A549 (cell line): ENCODE results near the gene PTPRD.

Experiments
- CHD2 ChIP-seq: fragments of 150-350 bp; IDR thresholded peaks from 2 replicates; pipeline ENCODE4 v1.6.1; 2014; ENCODE audit warnings: low read length; ENCODE audit not compliant: partially characterized antibody
- CTCF ChIP-seq: fragments of >200 bp; sonication (Bioruptor Twin); formaldehyde crosslinking; IDR thresholded peaks from 3 replicates; pipeline ENCODE4 v1.5.1; 2016
- EP300 ChIP-seq, 2 experiments: fragments of >200 bp; sonication (Bioruptor Twin); formaldehyde crosslinking; IDR thresholded peaks; 2 replicates in 1 of 2; 3 replicates in 1 of 2; pipeline ENCODE4 v1.6.1; 2016 to 2017
- MAFK ChIP-seq: fragments of 450-650 bp; IDR thresholded peaks from 2 replicates; pipeline ENCODE4 v1.6.1; 2014; ENCODE audit not compliant: partially characterized antibody
- MAZ ChIP-seq: fragments of 150-350 bp; IDR thresholded peaks from 2 replicates; pipeline ENCODE4 v1.6.1; 2014; ENCODE audit warnings: antibody characterized with exemption, low read depth, low read length, borderline replicate concordance
- POLR2A ChIP-seq: IDR thresholded peaks from 2 replicates; pipeline ENCODE4 v1.6.1; 2012; ENCODE audit warnings: mild to moderate bottlenecking, low read length
- RFX5 ChIP-seq: fragments of 450-650 bp; IDR thresholded peaks from 2 replicates; pipeline ENCODE4 v1.7.1; 2014; ENCODE audit warnings: antibody characterized with exemption, mild to moderate bottlenecking, moderate library complexity
- SMC3 ChIP-seq: fragments of >200 bp; sonication (Bioruptor Twin); formaldehyde crosslinking; IDR thresholded peaks from 3 replicates; pipeline ENCODE4 v1.6.1; 2018; ENCODE audit warnings: inconsistent platforms
- SREBF2 ChIP-seq: fragments of 450-650 bp; IDR thresholded peaks from 2 replicates; pipeline ENCODE4 v1.6.1; 2014; ENCODE audit warnings: mild to moderate bottlenecking, moderate library complexity
- ZFP36 ChIP-seq: fragments of 450-650 bp; IDR thresholded peaks from 2 replicates; pipeline ENCODE4 v1.6.1; 2014; ENCODE audit warnings: borderline replicate concordance; ENCODE audit not compliant: partially characterized antibody

GRCh38 chr9:8600914-8601680 lies 2011.7 kb downstream of the PTPRD start:
- TF ChIP-seq CTCF (no peak), EP300 (IDR thresholded peaks at IDR 0.05) (no peak), SREBF2 (no peak), RFX5 (no peak), CHD2 (no peak), MAFK (no peak), POLR2A (no peak), MAZ (no peak), ZFP36 (no peak), SMC3 (no peak)
